Measurements from ENCODE around the gene TMEM208.

The TMEM208 gene

GRCh38 chr16:67226804-67227566 lies at the start of gene TMEM208:
TSS of gene TMEM208 (plus strand) at chr16:67227130. CDS start at chr16:67227219, 89 bp downstream.
- peak; percentile 96 for DNase-seq (ENCODE audit: low spot score)

GRCh38 chr16:67177743-67178699 lies 48.9 kb upstream of the TMEM208 start:
- no peak for DNase-seq (ENCODE audit: low spot score)

- DNase-seq (ENCODE audit: low spot score): no peak
Observed at GRCh38 chr16:67179421-67180080, 47.4 kb upstream of the TMEM208 start.

GRCh38 chr16:67180166-67180565 lies 46.8 kb upstream of the TMEM208 start:
- DNase-seq (ENCODE audit: low spot score): no peak

GRCh38 chr16:67181346-67181745 lies 45.6 kb upstream of the TMEM208 start:
- no peak for DNase-seq (ENCODE audit: low spot score)

- no peak for DNase-seq (ENCODE audit: low spot score)
Observed at GRCh38 chr16:67182288-67182687, 44.6 kb upstream of the TMEM208 start.

- no peak for DNase-seq (ENCODE audit: low spot score)
Observed at GRCh38 chr16:67183284-67183626, 43.7 kb upstream of the TMEM208 start.

GRCh38 chr16:67183627-67184452 lies 43.1 kb upstream of the TMEM208 start, which contains the start of gene MATCAP1:
TSS of gene MATCAP1 (minus strand) at chr16:67183963. CDS start at chr16:67180610, 3,353 bp downstream.
- DNase-seq (ENCODE audit: low spot score): peak; percentile 98

GRCh38 chr16:67184453-67184994 lies 42.4 kb upstream of the TMEM208 start:
- no peak for DNase-seq (ENCODE audit: low spot score)

- peak; percentile 72 for DNase-seq (ENCODE audit: low spot score)
Observed at GRCh38 chr16:67184995-67185650, 41.8 kb upstream of the TMEM208 start.

GRCh38 chr16:67185651-67186134 lies 41.2 kb upstream of the TMEM208 start:
- DNase-seq (ENCODE audit: low spot score): no peak

- no peak for DNase-seq (ENCODE audit: low spot score)
Observed at GRCh38 chr16:67186550-67186950, 40.4 kb upstream of the TMEM208 start.

GRCh38 chr16:67187175-67187890 lies 39.6 kb upstream of the TMEM208 start:
- no peak for DNase-seq (ENCODE audit: low spot score)

- DNase-seq (ENCODE audit: low spot score): no peak
Observed at GRCh38 chr16:67188323-67188722, 38.6 kb upstream of the TMEM208 start.

GRCh38 chr16:67188798-67189197 lies 38.1 kb upstream of the TMEM208 start:
- DNase-seq (ENCODE audit: low spot score): no peak

- DNase-seq (ENCODE audit: low spot score): no peak
Observed at GRCh38 chr16:67190041-67190440, 36.9 kb upstream of the TMEM208 start, which contains the start of gene EXOC3L1. TSS of gene EXOC3L1 (minus strand) at chr16:67190136. CDS start at chr16:67189676, 460 bp downstream.

- no peak for DNase-seq (ENCODE audit: low spot score)
Observed at GRCh38 chr16:67190448-67191399, 36.2 kb upstream of the TMEM208 start.

- DNase-seq (ENCODE audit: low spot score): no peak
Observed at GRCh38 chr16:67191411-67191994, 35.4 kb upstream of the TMEM208 start.
